Activated naive CD8-positive, alpha-beta T cell treated with anti-CD3 and anti-CD28 coated beads for 36 hours (primary cell): Measurements from ENCODE around the gene ADGRG1. TPM values are rescaled to one million over a fixed set of nuclear protein-coding genes. Genes with fewer than 3 reads are reported as not detected.
"Not testable (repeated sequence)": the region's sequence is repeated elsewhere in the genome, so short reads cannot be mapped to it uniquely, and the experiment has no call there.

Experiments
- DNase-seq: peaks from one replicate; pipeline ENCODE4 v3.0.0; 2021
- H3K27ac Mint-ChIP-seq: one replicate; pipeline ENCODE4 v1.8.0; 2022; ENCODE audit warnings: mild to moderate bottlenecking, moderate library complexity, mixed read lengths
- H3K27me3 Mint-ChIP-seq: one replicate; pipeline ENCODE4 v1.8.0; 2022; ENCODE audit warnings: mild to moderate bottlenecking, mixed read lengths
- H3K36me3 Mint-ChIP-seq: one replicate; pipeline ENCODE4 v1.8.0; 2021; ENCODE audit warnings: mild to moderate bottlenecking, mixed read lengths
- H3K4me1 Mint-ChIP-seq: one replicate; pipeline ENCODE4 v1.8.0; 2021; ENCODE audit warnings: mixed read lengths
- H3K4me3 Mint-ChIP-seq: one replicate; pipeline ENCODE4 v1.8.0; 2022; ENCODE audit warnings: mild to moderate bottlenecking, moderate library complexity, mixed read lengths
- H3K9me3 Mint-ChIP-seq: one replicate; pipeline ENCODE4 v1.8.0; 2022; ENCODE audit warnings: mixed read lengths
- total RNA-seq, 2 experiments: library from RNA; stranded (reverse); gene quantifications; one replicate each; pipeline ENCODE4 v1.2.3, GENCODE V29; 2021

Gene ADGRG1
- total RNA-seq, 2 experiments from 2014 or later, result 2.8 to 3.0 TPM

DNA sequence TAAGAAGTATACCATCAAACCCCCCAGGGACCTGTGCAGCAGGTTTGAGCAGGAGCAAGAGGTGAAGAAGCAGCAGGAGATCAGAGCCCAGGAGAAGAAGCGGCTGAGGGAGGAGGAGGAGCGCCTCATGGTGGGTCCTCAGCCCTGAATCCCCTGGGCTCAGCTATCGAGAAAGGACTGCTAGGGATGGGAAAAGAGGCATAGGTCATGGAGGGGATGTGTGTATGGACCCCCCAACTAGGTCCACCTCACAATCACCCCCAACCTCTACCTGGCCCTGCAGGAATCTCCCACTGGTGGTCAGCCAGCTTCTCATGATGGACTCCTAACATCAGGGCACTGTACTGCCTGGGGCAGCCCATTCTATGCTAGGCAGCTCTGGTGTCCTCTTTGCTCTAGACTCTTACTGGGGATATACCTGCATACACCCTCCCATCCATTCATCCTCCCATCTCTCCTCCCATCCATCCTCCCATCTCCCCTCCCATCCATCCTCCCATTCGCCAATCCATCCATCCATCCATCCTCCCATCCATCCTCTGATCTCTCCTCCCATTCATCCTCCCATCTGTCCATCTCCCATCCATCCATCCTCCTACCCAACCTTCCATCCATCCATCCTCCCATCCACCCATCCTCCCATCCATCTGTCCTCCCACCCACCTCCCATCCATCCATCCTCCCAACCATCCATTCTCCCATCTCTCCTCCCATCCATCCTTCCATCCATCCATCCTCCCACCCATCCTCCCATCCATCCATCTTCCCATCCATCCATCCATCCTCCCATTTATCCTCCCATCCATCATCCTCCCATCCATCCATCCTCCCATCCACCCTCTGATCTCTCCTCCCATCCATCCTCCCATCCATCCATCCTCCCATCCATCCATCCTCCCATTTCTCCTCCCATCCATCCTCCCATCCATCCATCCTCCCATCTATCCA, 76.7 kb downstream of the ADGRG1 start:
- H3K27ac Mint-ChIP-seq, result no peak overlapping the region
- no peaks in the 10 kb centered on the region for H3K36me3 Mint-ChIP-seq
- H3K27me3 Mint-ChIP-seq, result no peaks in the 10 kb centered on the region
- H3K9me3 Mint-ChIP-seq, result no peaks in the 10 kb centered on the region
- H3K4me1 Mint-ChIP-seq, result peaks cover 4% of the 10 kb centered on the region
- H3K4me3 Mint-ChIP-seq, result no peak overlapping the region
- DNase-seq, result no peak

DNA sequence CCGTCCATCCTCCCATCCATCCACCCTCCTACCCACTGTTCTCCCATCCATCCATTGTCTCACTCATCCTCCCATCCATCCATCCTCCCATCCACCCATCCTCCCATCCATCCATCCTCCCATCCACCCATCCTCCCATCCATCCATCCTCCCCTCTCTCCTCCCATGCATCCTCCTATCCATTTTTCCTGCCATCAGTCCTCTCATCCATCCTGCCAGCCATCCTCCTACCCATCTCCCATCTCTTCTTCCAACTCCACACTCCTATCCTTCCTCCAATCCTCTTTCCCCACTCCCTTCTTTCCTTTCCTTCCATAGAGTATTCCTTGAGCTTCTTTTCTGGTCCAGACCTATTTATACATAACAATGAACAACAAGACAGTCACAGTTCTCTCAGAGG, 78.3 kb downstream of the ADGRG1 start:
- Mint-ChIP-seq H3K36me3 (no peaks in the 10 kb centered on the region), H3K4me3 (no peak overlapping the region), H3K27ac (no peak overlapping the region), H3K9me3 (no peaks in the 10 kb centered on the region), H3K4me1 (peaks cover 4% of the 10 kb centered on the region), H3K27me3 (no peaks in the 10 kb centered on the region)
- DNase-seq, result no peak

DNA sequence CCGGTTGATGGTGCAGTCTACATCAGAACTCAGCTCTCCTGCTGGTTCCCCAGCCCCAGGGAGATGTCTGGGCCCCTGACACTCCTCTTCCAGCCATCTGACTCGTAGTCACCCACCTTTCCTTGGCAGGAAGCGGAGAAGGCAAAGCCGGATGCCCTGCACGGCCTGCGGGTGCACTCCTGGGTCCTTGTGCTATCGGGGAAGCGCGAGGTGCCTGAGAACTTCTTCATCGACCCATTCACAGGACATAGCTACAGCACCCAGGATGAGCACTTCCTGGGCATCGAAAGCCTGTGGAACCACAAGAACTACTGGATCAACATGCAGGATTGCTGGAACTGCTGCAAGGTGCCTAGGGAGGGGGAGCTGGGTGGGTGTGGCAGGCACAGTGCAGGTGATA, 78.9 kb downstream of the ADGRG1 start:
- Mint-ChIP-seq H3K4me1 (peaks cover 4% of the 10 kb centered on the region), H3K4me3 (no peak overlapping the region), H3K27me3 (no peaks in the 10 kb centered on the region), H3K9me3 (no peaks in the 10 kb centered on the region), H3K27ac (no peak overlapping the region), H3K36me3 (no peaks in the 10 kb centered on the region)
- no peak for DNase-seq

DNA sequence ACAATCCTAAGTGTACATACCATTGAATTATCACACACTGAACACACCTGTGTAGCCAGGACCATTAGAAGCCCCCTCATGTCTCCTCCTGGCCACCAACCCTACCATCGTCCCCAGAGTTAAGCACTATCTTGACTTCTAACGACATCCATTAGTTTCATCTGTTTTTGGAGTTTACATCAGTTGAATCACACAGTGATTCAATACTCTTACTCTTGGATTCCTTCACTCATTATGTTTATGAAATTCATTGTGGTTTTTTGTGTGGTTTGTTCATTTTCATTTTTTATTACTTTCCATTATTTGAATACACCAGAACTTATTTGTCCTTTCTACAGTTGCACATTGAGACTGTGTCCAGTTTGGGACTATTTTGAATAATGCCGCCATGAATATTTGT, 79.7 kb downstream of the ADGRG1 start:
- Mint-ChIP-seq H3K36me3 (no peaks in the 10 kb centered on the region), H3K9me3 (no peaks in the 10 kb centered on the region), H3K4me3 (no peak overlapping the region), H3K27ac (no peak overlapping the region), H3K4me1 (peaks cover 4% of the 10 kb centered on the region), H3K27me3 (no peaks in the 10 kb centered on the region)
- no peak for DNase-seq

DNA sequence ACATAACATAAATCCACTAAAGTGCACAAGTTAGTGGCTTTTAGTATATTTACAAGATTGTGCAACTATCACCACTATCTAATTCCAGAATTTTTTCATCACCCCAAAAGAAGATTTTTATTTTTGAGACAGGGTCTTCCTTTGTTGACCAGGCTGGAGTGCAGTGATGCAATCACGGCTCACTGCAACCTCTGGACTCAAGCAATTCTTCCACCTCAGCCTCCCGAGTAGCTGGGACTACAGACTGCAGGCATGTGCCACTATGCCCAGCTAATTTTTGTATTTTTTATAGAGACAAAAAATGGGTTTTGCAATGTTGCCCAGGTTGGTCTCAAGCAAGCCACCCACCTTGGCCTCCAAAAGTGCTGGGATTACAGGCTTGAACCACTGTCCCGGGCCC, 81.2 kb downstream of the ADGRG1 start:
- H3K4me3 Mint-ChIP-seq, result no peak overlapping the region
- H3K27me3 Mint-ChIP-seq, result no peaks in the 10 kb centered on the region
- H3K27ac Mint-ChIP-seq, result no peak overlapping the region
- H3K36me3 Mint-ChIP-seq, result no peaks in the 10 kb centered on the region
- peaks cover 4% of the 10 kb centered on the region for H3K4me1 Mint-ChIP-seq
- DNase-seq, result no peak
- no peaks in the 10 kb centered on the region for H3K9me3 Mint-ChIP-seq

DNA sequence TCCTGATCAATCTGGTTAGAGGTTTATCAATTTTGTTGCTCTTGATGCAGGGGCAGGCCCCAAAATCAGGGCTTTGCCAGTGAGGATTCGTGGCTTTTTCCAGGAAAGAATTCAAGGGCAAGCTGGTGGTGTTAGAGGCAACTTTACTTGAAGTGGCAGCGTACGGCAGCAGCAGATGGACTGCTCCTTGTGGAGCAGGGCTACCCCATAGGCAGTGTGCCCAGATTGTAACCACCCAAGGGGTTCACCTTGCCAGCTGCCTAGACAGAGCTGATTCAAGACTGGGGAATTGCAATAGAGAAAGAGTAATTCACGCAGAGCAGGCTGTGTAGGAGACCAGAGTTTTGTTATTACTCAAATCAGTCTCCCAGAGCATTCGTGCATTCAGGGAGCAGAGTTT, 82.9 kb downstream of the ADGRG1 start:
- Mint-ChIP-seq H3K36me3 (no peaks in the 10 kb centered on the region), H3K4me1 (peaks cover 4% of the 10 kb centered on the region), H3K27ac (no peak overlapping the region), H3K9me3 (no peaks in the 10 kb centered on the region), H3K4me3 (no peak overlapping the region), H3K27me3 (no peaks in the 10 kb centered on the region)
- no peak for DNase-seq

DNA sequence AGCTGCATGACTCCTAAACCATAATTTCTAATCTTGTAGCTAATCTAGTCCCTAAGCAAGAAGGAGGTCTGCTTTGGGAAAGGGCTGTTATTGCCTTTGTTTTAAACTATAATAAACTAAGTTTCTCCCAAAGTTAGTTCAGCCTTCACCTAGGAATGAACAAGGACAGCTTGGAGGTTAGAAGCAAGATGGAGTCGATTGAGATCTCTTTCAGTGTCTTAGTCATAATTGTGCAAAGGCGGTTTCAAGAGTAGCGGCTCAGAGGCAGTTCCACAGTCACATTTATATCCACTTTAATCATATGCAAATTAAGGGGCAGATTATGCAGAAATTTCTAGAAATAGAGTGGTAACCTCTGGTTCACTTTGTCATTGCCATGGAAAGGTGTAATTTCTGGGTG, 83.6 kb downstream of the ADGRG1 start:
- no peak overlapping the region for H3K27ac Mint-ChIP-seq
- no peak for DNase-seq
- H3K9me3 Mint-ChIP-seq, result no peaks in the 10 kb centered on the region
- H3K4me3 Mint-ChIP-seq, result no peak overlapping the region
- H3K4me1 Mint-ChIP-seq, result peaks cover 4% of the 10 kb centered on the region
- no peaks in the 10 kb centered on the region for H3K36me3 Mint-ChIP-seq
- no peaks in the 10 kb centered on the region for H3K27me3 Mint-ChIP-seq

DNA sequence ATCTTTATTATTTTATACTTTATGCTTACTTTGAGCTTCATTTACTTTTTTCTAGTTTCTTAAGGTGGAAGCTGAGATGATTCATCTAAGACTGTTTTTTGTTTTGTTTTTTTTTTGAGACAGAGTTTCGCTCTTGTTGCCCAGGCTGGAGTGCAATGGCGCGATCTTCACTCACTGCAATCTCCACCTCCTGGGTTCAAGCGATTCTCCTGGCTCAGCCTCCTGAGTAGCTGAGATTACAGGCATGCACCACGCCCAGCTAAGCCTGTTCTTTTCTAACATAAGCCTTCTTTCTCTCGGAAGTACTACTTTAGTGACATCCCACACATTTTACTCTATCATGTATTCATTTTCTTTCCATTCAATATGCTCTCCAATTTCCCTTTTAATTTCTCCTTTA, 84.1 kb downstream of the ADGRG1 start:
- not testable (repeated sequence) for H3K4me3 Mint-ChIP-seq, H3K36me3 Mint-ChIP-seq, H3K9me3 Mint-ChIP-seq, H3K27ac Mint-ChIP-seq, DNase-seq, H3K27me3 Mint-ChIP-seq, H3K4me1 Mint-ChIP-seq

DNA sequence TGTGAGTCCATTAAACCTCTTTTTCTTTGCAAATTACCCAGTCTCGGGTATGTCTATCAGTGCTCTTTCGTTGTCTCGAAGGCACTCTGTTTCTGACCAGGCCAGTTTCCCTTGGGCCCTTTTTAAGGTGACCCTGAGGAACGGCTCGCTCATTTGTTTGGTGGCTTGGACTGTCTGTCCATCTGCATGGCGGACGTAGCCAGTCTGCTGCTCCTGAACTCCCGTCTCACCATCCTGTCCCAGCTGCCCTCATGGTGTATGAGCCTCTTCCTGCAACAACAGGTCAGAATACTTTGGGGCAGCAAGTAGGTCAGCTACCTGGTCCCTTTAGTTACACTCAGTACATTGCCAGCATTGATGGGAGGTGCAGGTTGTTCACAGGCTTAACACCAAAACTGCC, 85.2 kb downstream of the ADGRG1 start:
- Mint-ChIP-seq H3K4me1 (no peaks in the 10 kb centered on the region), H3K27me3 (no peaks in the 10 kb centered on the region), H3K4me3 (no peak overlapping the region), H3K9me3 (no peaks in the 10 kb centered on the region), H3K27ac (no peak overlapping the region), H3K36me3 (no peaks in the 10 kb centered on the region)
- DNase-seq, result no peak

DNA sequence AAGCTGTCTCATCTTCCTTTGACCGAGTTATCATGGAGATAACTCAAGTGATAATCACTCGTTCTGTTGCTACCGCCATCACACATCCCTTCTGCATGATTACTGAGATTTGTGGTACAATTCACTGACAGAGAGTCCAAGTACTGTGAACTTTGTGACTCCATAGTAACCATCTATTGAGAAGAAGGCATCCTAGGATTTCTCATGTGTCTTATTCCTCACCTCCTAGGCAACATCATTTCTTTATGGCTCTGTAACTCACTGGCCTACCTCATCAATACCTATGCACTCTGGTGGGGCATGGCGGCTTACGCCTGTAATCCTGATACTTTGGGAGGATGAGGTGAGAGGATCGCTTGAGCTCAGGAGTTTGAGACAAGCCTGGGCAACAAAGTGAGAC, 85.6 kb downstream of the ADGRG1 start:
- Mint-ChIP-seq H3K4me1 (no peaks in the 10 kb centered on the region), H3K27ac (no peak overlapping the region), H3K9me3 (no peaks in the 10 kb centered on the region), H3K4me3 (no peak overlapping the region), H3K36me3 (no peaks in the 10 kb centered on the region), H3K27me3 (no peaks in the 10 kb centered on the region)
- no peak for DNase-seq

Other genes starting within 250 kb of the ADGRG1 start
- not detected for gene CCL17, start 223.9 kb upstream of the ADGRG1 start, total RNA-seq
- 10 to 100 TPM; 71.3 to 73.6 TPM for gene CIAPIN1, start 181.2 kb upstream of the ADGRG1 start, total RNA-seq
- 10 to 100 TPM; 46.3 to 49.6 TPM for gene COQ9, start 181.2 kb upstream of the ADGRG1 start, total RNA-seq
- 10 to 100 TPM; 72.1 to 76.2 TPM for gene POLR2C, start 166.0 kb upstream of the ADGRG1 start, total RNA-seq
- gene DOK4, start 142.1 kb upstream of the ADGRG1 start, total RNA-seq, result 1 to 10 TPM; 4.5 to 4.8 TPM
- 10 to 100 TPM in 1 of 2 experiments, 1 to 10 TPM in 1; 8.7 to 10.2 TPM for gene CCDC102A, start 92.1 kb upstream of the ADGRG1 start, total RNA-seq
- 1 to 10 TPM; 1.3 to 1.4 TPM for gene ADGRG5, start 86.0 kb upstream of the ADGRG1 start, total RNA-seq
- not detected for gene ADGRG3, start 39.7 kb downstream of the ADGRG1 start, total RNA-seq
- not detected for gene DRC7, start 66.2 kb downstream of the ADGRG1 start, total RNA-seq
- 10 to 100 TPM; 51.2 to 55.5 TPM for gene KATNB1, start 107.1 kb downstream of the ADGRG1 start, total RNA-seq
- 1 to 10 TPM; 1.2 to 1.3 TPM for gene KIFC3, start 173.9 kb downstream of the ADGRG1 start, total RNA-seq